Stimulated activated CD4-positive, alpha-beta T cell treated with anti-CD3 and anti-CD28 coated beads, Interleukin-2, amount 100 ng/mL, for 24 hours (primary cell): ENCODE results near the gene AUTS2.

ENCODE experiments used
- DNase-seq, 2 donors: peaks; one replicate each; pipeline ENCODE4 v3.0.0-alpha.2; 2020

The AUTS2 gene

DNA sequence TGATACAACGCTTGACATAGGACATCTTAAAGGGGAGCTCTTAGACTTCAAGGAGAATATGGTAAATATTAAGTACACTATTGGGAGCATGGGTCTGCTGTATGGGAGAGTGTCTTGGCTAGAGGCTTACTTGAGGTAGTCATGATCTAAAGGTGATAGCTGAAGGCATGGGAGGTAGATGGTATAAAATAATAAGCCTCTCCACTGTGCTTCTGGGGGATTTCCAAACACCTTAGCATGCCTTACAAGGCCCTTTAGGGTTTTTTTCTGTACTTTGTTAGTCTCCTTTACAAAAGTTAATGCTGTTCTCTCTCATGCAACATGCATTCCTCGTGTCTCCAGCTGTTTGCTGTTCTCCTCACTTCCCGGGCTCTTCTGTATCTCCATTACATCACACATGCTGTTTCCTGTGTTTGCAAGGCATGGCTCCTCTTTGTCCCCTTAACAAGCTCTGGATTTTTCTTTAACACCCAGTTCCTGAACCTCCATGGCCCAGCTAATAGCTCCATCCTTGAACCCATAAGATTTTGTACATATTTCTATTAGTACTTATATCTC, 449.7 kb downstream of the AUTS2 start:
- no peak for DNase-seq

DNA sequence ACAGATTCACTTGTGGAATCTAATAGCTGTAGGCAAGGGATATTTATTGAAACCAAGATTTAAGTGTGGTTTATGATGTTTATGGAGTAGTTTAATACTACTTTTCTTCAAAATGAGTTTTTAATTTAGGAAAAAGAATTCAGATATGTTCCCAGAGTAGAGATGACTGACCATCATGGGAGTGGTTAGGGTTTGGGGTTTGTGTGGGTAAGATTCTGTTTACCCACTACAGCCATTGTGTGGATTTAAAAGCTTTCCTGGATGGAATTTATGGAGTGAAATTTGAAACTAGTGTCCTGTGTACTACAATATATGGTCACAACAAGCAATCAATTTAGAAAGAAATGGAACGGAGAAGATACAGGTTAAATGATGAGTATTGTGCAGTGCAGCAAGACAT, 453.5 kb downstream of the AUTS2 start:
- no peak for DNase-seq

DNA sequence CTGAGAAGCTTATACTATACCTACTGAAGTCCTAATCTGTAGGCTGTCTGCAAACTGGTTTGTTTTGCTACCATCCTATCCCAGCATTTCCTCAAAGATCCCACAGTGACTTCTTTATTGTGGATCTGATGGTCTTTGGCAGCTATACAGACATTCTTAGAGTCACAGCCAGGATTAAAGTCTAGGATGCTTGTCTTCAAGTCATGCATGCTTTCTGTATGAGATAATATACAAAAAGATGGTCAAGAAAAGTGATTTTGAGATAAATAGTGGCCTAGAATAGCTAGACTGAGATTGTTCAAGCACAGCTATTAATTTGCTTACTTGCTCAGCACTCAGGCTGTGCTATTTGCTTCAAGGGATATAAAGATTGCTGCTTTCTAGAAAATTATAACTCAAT, 454.4 kb downstream of the AUTS2 start:
- DNase-seq: no peak

DNA sequence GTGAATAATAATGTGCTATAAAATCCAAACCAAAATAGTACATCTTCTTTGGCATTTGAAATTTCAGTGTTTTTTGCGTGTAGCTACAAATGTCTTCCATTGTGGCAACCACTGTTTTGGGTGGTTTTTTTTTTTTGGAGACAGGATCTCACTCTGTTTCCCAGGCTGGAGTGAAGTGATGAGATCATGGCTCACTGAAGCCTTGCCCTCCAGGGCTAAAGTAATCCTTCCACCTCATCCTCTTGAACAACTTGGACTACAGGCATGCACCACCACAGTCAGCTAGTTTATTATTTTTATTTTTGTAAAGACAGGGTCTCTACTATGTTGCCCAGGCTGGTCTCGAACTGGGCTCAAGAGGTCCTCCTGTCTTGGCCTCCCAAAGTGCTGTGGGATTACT, 455.1 kb downstream of the AUTS2 start:
- no peak for DNase-seq

DNA sequence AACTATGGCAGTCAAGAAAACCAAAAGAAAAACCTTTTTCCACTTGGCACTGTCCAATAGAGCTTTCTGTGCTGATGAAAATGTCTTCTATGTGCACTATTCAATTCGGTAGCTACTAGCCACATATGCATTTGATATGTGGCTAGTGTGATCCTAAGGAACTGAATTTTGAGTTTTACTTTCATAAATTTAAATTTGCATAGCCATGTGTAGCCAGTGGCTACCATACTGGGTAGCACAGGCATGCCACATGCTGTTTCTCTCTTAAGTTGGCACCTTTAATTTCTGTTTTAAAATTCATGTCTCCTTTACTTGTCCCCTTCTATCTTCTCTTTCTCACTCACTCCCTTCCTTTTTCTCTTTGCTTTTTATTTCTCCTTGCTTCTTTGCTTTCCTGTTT, 455.7 kb downstream of the AUTS2 start:
- DNase-seq: no peak

DNA sequence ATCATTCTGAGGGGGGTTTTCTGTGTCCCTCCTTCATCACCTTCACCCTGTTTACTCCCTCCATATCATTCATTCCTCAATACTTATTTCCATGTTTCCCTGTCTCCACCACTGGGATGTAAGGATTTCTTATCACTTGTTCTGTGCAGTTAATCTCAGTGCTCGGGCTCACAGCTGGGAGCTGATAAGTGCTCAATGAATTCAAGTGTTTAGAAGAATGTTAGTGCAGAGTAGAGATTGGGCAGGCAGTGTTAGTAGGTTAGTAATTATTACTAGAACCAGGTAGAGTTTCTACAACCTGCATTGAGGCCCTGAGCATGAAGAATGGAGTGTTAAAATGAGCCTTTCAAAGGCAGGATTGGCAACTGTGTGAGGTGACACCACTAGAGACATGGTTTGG, 458.1 kb downstream of the AUTS2 start:
- DNase-seq: no peak

DNA sequence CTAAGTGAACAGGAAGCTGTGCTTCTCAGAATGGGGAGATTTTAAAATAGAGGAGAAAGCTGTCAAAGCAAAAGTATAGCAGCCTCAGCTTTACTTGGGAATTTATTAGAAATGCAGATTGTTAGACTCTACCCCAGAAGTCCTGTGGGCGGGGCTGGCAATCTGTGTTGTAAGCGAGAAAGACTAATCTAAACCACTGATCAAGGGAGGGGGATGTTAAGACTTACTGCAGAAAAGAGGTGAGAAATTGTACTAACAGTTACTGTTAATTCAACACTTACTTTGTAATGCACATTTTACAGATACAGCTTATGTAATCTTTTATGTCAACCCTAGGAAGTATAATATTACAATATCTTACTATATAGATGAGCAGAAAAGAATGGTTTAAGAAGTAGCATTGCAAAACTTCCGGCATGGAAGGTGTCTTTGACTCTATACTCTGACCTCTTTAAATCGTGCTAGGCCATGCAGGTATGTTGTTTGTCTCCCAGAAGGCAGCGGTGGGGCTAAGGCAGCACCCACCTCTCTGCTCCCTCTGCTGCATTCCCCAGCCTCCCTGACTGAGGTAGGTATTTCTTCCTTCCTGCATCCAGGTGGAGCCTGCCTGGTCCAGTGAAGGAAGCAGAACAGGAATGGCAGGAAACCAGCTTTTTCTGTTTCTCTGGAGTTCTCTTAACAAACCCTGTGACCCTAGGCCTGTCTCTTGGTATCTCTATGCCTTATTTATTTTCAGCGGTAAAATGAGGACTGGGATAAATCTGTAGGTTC, 462.2 kb downstream of the AUTS2 start:
- no peak for DNase-seq

DNA sequence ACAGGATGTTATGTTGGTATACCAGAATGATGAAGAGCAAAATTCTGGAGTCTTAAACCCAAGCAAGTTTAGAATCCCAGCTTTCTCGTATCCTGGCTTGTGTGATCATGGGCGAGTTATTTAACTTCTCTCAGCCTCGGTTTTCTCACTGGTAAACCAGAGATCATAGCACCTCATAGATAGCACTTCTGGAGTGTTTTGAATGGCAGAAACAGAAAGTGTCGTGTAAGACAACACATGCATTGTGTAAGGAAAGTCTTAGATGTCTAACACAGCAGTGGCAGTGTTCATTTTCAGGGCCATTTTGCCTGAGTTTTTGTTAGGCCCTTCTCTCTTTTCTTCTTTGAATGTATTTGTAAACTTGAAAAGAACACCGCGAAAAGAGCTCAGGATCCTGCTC, 465.1 kb downstream of the AUTS2 start:
- no peak for DNase-seq

DNA sequence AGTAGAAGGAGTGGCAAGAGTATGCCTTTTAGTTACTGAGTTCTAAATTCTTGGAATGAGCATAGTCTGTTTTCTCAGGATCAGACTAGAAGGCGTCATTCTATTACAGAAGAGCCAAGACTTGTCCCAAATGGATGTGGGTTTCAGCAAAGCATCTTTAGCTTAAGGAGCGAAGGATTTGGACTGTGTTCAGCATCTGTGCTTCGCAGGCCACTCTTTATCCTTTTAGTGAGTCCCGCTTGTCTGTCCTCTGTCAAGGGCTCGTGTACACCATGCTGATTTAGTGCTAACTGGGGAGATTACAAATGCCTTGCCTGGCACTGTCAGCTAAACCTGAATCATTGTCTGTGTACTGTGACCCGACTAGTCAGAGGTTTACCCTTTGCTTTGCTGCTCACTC, 465.7 kb downstream of the AUTS2 start:
- no peak for DNase-seq

DNA sequence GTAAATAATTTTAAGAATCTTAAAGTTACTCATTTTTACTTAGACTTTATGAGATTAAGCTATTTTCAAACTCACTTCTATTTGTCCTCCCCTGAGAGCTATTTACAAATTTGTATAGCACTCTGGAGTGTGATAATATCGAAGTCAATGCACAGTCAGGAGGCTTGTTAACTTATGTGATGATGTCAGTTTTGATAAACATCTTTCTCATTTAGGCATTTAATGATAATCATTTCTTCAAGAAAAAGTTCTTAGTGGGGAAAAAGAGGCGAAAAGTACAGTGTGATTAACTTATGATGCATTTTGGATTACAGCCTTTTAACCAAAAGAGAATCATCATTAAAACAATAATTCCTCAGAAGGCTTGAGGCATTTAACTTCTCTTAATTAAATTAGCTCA, 468.6 kb downstream of the AUTS2 start:
- DNase-seq: no peak

DNA sequence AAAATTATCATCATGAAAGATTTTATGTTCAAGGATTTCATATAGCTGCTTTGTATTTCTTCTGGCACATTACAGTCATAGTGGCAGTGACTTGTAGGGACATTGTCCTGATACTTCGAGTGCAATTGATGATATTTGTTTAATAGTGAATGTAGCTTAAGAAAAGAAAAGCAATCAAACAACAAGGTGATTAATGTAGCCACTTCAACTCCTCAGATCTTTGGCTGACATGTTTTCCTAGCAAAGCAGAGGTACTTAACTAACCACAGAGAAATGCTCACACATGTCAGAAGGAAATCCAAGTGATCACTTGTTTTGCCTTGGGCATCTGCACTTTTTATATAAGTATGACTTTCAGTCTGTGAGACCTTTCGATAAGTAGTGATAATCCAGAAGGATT, 470.3 kb downstream of the AUTS2 start:
- DNase-seq: no peak

DNA sequence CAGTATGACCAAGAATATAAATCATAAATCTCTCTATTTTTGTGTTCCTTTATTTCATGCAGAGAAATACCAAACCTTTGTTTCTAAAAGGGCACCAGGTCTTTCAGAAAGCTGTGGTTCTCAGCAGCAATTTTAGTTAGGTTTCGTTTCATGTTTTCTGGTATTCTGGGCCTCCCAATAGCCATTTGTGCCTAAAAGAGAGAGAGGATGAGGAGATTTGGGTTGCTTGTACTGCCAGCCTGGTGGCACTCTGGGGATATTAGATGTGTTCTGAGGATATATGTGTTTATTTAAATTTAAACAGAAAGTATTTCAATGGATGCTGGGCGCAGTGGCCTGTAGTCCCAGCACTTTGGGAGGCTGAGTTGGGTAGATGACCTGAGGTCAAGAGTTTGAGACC, 471.7 kb downstream of the AUTS2 start:
- DNase-seq: no peak

DNA sequence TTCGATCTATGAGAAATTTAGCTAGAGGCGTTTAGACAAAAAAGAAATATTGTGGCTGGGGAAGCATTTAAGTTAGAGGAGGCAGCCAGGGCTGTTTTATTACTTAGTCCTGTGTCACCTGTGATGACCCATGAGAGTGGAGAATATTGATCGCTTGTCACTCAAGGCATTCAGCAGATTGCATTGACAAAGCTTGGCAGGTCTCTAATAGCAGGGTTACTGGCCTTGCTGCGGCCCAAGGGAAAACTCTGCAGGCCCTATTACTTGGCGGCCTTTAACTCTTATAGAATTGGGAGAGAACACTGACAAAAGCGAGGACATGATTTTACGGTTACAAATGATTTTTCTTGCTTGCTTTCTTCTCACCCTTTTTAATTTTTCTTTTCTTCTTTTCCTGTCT, 473.5 kb downstream of the AUTS2 start:
- DNase-seq: no peak

DNA sequence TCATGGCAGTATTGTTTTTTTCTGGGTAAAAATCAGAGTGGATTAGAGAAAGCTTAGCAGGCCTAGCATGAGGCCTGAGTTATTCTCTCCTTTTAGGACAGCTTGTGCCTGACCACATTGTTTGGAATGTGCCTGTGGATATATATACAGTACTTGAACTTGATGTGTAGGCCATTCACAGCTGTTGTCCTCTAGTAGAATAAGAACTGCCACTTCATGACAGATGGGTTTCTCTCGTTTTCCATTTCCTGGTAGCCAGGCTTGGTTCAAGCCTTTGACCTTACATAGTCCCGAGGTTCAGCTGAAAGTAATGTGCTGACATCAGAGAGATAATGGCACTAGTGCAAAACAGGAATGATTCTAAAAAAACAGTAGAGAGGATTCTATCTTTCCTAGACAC, 473.9 kb downstream of the AUTS2 start:
- DNase-seq: no peak

DNA sequence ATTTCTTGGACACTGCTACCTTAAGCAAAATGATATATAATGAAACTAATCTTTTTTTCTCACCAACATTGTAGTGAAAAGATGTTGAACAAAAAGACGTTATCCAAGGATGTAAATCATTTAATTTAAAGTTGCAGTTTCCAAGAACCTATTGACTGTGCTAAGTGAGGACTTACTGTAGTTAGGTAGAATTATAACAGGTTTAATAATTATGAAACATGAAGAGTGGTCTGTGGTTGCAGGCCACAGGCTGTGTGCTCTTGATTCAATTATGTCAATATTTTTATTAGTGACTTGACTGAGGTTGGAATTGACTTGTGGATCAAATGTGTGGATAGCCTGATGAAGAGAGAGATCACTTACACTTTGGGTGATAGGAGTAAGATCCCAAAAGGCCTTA, 478.1 kb downstream of the AUTS2 start:
- DNase-seq: no peak

DNA sequence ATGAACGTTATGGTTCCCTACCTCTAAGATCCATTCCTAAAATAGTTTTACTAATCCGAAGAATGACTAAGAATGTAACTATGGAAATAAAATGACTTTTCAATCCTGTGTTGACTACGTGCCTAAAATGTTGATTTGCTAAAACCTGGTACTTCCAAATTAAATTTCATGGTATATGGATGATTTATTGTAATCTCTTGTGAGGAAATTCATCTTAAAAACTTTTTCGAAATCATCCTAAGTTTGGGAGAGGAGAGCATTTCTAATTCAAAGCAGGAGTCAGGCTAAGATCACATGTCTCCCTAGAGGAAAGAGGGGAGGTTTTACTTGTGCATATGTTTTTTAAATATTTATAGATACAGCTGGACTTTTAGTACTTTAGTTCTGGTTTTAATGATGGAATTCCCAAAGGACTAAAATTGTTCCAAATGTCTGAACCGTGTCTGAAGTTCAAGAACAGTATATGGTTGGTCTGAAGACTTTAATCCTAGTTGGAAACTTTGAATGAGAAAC, 483.9 kb downstream of the AUTS2 start:
- DNase-seq: no peak

DNA sequence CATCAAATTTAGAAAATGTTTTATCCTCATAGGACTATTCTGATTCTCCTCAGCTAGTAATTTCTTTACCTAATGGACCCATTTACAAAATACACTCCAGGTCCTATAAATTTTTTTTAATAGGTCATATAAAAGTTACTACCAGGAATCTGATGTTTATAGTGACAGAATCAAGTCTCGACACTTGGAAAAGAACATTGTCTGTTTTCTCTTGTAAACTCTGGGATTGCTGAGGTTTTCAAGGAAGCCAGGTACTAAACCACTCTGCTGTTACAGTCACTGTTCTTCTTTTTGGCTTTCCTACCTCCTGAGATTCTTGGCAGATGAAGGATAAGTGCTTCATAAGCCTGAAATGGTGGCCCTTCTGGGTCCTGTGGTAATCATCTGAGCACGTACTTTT, 493.1 kb downstream of the AUTS2 start:
- no peak for DNase-seq

DNA sequence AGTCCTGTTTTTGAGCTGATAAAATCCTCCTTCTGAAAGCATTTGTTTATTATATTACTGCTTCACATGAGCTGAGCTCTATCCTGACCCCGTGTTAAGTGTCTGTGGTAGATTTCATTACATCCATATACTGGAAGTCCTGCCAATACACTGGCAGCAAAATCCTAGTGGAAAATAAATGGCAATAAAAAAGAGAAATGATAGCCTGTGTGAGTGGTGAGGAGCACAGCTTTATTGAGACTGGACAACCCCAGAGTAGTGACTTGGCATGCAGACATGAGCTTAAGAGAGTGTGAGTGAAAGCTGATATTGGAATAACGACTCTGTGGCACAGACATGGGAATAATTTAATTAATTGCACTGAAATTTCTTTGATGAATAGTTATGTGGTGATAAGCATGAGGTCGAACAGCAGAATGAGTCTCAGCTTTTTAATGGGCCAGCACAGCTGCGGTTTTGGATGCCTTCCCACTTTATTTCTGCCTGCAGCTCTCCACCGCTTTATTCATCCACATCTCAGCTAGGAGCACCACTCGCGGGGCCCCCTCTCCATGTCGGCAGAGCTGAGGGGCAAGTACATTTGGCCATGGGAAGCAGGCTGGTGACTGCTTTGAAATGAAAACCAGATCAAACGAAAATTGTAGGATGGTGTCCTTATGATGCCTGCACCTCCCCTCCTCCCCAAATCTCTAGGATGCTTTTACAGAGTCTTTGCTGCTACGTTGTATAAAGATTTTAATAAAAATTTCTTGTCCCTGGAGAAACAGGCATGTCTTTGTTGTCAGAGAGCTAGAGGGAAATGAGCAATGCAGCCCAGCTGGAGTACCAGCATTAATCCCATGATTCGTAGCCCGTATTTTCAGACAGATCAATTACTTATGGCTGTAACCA, 494.3 kb downstream of the AUTS2 start:
- no peak for DNase-seq

DNA sequence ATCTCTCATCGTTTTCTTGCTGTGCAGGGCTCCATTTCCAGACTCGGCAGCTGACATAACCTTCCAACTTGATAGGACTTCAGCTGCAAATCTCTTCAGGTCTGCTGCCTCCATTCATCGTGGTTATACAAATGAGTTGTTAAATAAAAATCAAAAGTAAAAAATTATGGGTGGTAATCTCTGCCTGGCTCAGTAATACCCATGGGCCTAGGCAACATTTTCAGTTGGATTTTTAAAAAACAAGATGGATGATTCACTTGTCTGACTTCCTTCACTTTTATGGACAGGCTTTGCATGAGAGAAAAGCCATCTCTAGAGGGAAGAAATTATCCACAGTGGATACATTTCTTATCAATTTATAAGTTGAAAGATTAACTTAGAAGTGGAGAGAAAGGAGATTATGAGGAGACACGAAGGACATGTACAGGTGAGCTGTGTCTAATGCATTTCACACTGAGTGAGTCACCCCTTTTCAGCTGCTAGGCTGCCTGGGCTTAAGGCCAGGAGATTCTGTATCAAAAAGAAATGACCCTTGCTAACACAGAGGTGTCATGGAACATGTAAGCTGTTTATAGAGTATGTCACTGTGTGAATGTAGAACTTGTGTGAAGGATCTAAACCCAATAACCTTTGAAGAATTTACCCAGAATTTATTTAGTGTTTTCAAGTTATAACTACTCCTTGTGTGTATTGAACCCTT, 495.1 kb downstream of the AUTS2 start:
- DNase-seq: no peak

DNA sequence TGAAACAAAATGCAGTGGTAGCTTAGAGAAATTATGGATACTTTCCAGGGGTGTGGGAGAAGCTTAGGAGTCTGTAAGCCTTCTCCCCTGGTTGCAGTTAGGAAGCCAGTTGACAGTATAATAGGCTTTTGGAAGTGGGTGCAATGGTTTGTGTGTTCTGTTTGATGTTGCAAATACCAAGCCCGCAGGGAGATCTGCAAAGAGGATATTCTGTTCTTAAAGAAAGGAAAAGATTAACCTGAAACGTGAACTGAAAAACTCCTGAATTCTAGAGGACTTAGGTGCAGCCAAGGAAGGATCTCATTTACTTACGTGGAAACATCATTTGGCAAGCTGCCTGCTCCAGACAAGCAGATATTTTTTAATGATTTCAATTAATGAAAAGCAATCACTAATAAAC, 496.6 kb downstream of the AUTS2 start:
- no peak for DNase-seq

DNA sequence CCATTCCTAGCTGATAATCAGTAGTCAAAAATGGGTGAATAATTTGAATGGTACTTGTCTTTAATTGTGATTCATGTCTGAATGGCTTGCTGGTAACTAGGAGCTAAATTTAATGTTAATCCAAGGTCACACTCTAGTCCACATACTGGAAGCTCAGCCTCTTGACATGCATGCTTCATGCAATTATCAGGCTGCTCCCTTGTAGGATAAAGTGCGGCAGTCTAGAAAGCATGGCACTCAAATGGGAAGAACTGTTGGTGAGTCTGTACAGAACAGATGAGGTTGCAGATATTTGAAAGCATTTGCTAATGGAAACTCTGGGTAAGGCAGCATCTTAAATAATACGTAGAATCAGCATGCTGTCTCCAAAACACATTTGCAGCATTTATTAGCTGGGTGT, 499.4 kb downstream of the AUTS2 start:
- DNase-seq: no peak

DNA sequence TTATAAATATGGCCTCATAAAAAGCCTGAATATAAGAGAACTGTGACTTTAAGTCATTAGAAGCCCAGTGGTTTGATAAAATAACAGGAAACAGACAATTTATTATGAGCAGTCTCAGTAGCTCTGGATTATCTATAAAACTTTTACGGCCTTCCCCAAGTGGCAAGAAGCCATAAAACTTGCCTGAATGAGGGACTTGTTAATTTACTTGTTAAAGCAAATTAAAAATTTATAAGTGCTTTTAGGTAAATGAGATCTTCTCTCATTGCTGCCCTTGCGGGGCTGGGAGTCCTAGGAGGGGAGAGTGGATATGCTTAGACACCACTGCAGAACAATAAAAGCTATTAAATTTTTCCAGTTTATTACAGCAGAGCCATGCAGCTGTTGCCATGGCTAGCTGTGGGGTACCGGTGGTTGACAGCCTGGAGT, 499.9 kb downstream of the AUTS2 start:
- DNase-seq: no peak
